Vagina (tissue), 2 donors: ENCODE data around the gene STBD1. TPM values are rescaled to one million over a fixed set of nuclear protein-coding genes. Genes with fewer than 3 reads are reported as not detected.
"Not testable (repeated sequence)": the region's sequence is repeated elsewhere in the genome, so short reads cannot be mapped to it uniquely, and the experiment has no call there.

Experiments
- DNase-seq, 2 donors: peaks; one replicate each; pipeline ENCODE4 v3.0.0-alpha.2; 2017; ENCODE audit errors: extremely low spot score in 2 of 2
- H3K27ac ChIP-seq: fragments of 200-600 bp; sonication (generic); one replicate; pipeline ENCODE4 v1.5.1; 2019
- H3K27me3 ChIP-seq: fragments of 200-600 bp; sonication (generic); one replicate; pipeline ENCODE4 v1.5.1; 2019
- H3K36me3 ChIP-seq, 2 donors: fragments of 200-600 bp; sonication (generic); one replicate each; pipeline ENCODE4 v1.5.1; 2017 to 2019
- H3K4me1 ChIP-seq: fragments of 200-600 bp; sonication (generic); one replicate; pipeline ENCODE4 v1.5.1; 2019
- H3K4me3 ChIP-seq, 2 donors: fragments of 200-600 bp; sonication (generic); 1 replicate in 1 of 2; 2 replicates in 1 of 2; pipeline ENCODE4 v1.5.1; 2016 to 2019
- H3K9me3 ChIP-seq: fragments of 200-600 bp; sonication (generic); one replicate; pipeline ENCODE4 v1.5.1; 2019
- POLR2A ChIP-seq, 2 donors: fragments of 450-650 bp; IDR thresholded peaks; one replicate each; pipeline ENCODE4 v1.6.1; 2017; ENCODE audit warnings: antibody characterized with exemption in 2 of 2, mild to moderate bottlenecking in 2 of 2, moderate library complexity in 2 of 2
- POLR2AphosphoS5 ChIP-seq, 2 donors: sonication (generic); formaldehyde crosslinking; IDR thresholded peaks; one replicate each; pipeline ENCODE4 v1.9.0; 2017; ENCODE audit warnings: antibody characterized with exemption in 2 of 2, mild to moderate bottlenecking in 2 of 2, low read depth in 1 of 2; ENCODE audit not compliant: insufficient read depth in 1 of 2
- intact Hi-C: fragments of 100-400 bp; cut with DNase I; formaldehyde crosslinking; loops from one replicate; pipeline ENCODE4 v1.15.1; 2023
- total RNA-seq: library from RNA; depleted of rRNA; stranded (reverse); fragments of >200 nt; gene quantifications from one replicate; pipeline ENCODE4 v1.2.3, GENCODE V29; 2016
- TF ChIP-seq, protein P1 (sequence below), 3 experiments: fragments of 450-650 bp in 2 of 3; fragments of 200-600 bp in 1 of 3; sonication (generic) in 1 of 3; IDR thresholded peaks; one replicate each; pipeline ENCODE4 v1.5.1; 2017 to 2019; ENCODE audit warnings: antibody characterized with exemption in 3 of 3, mild to moderate bottlenecking in 2 of 3, moderate library complexity in 2 of 3

STBD1 gene
- total RNA-seq, 1 donor from 2014 or later, result 7.6 TPM

DNA sequence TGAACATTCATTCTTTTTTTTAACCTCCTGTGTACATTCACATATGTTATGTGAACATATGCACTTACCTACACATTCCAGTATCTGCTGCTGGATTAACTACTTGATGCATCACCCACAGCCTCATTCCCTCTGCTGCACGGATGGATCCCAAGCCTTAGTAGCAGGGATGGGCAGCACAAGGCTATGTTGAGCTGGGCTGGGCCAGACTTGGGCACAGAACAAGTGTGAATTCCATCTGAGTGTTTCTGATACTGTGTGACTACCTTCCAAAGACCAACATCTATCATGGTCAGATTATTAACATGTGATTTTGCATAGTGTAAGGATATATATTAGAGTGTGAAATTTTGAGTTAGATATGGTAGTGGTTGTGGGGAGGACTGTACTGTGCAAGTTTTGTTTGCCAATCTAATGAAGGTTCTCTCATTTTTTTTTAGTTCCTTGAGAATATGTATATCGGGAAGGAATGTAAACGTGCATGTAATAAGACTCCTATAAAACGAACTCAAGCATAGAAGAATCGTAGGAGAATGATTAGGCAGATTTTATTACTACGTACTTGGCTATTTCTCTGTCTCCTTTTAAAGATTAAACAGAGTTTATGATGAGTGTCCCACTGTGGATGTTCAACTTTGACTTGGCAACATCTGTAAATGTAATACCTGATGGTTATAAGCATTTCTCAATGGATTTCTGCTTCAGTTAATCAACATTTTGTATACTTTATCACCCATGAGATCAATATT, 23.4 kb upstream of the STBD1 start:
- Histone ChIP-seq H3K27ac (no peak overlapping the region), H3K27me3 (no peaks in the 10 kb centered on the region), H3K36me3 (no peaks in the 10 kb centered on the region), H3K4me1 (no peaks in the 10 kb centered on the region), H3K9me3 (no peaks in the 10 kb centered on the region), H3K4me3 (no peak overlapping the region)
- DNase-seq, result no peak
- TF ChIP-seq POLR2A (IDR thresholded peaks at IDR 0.05) (no peak), POLR2AphosphoS5 (IDR thresholded peaks at IDR 0.05; ENCODE audit: insufficient read depth in 1 of 2, low read depth in 1 of 2) (no peak)
- TF ChIP-seq, protein P1, sequence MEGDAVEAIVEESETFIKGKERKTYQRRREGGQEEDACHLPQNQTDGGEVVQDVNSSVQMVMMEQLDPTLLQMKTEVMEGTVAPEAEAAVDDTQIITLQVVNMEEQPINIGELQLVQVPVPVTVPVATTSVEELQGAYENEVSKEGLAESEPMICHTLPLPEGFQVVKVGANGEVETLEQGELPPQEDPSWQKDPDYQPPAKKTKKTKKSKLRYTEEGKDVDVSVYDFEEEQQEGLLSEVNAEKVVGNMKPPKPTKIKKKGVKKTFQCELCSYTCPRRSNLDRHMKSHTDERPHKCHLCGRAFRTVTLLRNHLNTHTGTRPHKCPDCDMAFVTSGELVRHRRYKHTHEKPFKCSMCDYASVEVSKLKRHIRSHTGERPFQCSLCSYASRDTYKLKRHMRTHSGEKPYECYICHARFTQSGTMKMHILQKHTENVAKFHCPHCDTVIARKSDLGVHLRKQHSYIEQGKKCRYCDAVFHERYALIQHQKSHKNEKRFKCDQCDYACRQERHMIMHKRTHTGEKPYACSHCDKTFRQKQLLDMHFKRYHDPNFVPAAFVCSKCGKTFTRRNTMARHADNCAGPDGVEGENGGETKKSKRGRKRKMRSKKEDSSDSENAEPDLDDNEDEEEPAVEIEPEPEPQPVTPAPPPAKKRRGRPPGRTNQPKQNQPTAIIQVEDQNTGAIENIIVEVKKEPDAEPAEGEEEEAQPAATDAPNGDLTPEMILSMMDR (IDR thresholded peaks at IDR 0.05), result no peak
- intact Hi-C loops, result no loop called here

DNA sequence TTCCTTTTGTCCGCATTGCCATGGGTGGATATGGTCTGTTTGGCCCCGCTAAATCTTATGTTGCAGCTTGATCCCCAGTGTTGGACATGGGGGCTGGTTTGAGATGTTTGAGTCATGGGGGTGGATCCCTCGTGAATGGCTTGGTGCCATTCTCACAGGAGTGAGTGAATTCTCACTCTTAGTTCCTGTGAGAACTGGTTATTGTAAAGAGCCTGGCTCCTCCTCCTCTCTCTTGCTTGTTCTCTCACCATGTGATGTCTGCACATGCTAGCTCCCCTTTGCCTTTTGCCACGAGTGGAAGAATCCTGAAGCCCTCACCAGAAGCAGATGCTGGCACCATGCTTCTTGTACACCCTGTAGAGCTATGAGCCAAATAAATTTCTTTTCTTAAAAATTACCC, 22.6 kb upstream of the STBD1 start:
- Histone ChIP-seq H3K27ac (no peak overlapping the region), H3K36me3 (no peaks in the 10 kb centered on the region), H3K9me3 (no peaks in the 10 kb centered on the region), H3K4me3 (no peak overlapping the region), H3K4me1 (no peaks in the 10 kb centered on the region), H3K27me3 (no peaks in the 10 kb centered on the region)
- TF ChIP-seq, protein P1 (IDR thresholded peaks at IDR 0.05), result no peak
- TF ChIP-seq POLR2A (IDR thresholded peaks at IDR 0.05), result no peak
- DNase-seq, result no peak
- intact Hi-C loops, result no loop called here

DNA sequence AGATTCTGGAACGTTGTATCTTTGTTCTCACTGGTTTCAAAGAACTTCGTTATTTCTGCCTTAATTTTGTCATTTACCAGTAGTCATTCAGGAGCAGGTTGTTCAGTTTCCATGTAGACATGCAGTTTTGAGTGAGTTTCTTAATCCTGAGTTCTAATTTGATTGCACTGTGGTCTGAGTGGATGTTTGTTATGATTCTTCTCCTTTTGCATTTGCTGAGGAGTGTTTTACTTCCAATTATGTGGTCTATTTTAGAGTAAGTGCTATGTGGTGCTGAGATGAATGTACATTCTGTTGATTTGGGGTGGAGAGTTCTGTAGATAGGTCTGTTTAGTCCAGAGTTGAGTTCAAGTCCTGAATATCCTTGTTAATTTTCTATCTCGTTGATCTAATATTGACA, 18.7 kb upstream of the STBD1 start:
- H3K36me3 ChIP-seq, H3K27me3 ChIP-seq, intact Hi-C loops, H3K27ac ChIP-seq, H3K9me3 ChIP-seq, H3K4me1 ChIP-seq, DNase-seq, H3K4me3 ChIP-seq: not testable (repeated sequence)

GRCh38 chr4:76292730-76293129, 13.8 kb upstream of the STBD1 start:
- H3K36me3 ChIP-seq, result no peaks in the 10 kb centered on the region
- no peaks in the 10 kb centered on the region for H3K4me1 ChIP-seq
- no peak for DNase-seq
- H3K4me3 ChIP-seq, result no peak overlapping the region
- intact Hi-C loops, result no loop called here
- H3K9me3 ChIP-seq, result no peaks in the 10 kb centered on the region
- H3K27ac ChIP-seq, result no peak overlapping the region
- no peaks in the 10 kb centered on the region for H3K27me3 ChIP-seq
- no peak for TF ChIP-seq POLR2AphosphoS5 (IDR thresholded peaks at IDR 0.05; ENCODE audit: insufficient read depth in 1 of 2, low read depth in 1 of 2)
- TF ChIP-seq POLR2A (IDR thresholded peaks at IDR 0.05), result no peak
- TF ChIP-seq, protein P1 (IDR thresholded peaks at IDR 0.05), result no peak

- Histone ChIP-seq H3K9me3 (no peaks in the 10 kb centered on the region), H3K4me3 (no peak overlapping the region), H3K27ac (no peak overlapping the region), H3K27me3 (no peaks in the 10 kb centered on the region), H3K36me3 (no peaks in the 10 kb centered on the region), H3K4me1 (no peaks in the 10 kb centered on the region)
- TF ChIP-seq, protein P1 (IDR thresholded peaks at IDR 0.05), result no peak
- TF ChIP-seq POLR2A (IDR thresholded peaks at IDR 0.05), result no peak
- no peak for TF ChIP-seq POLR2AphosphoS5 (IDR thresholded peaks at IDR 0.05; ENCODE audit: insufficient read depth in 1 of 2, low read depth in 1 of 2)
- intact Hi-C loops, result no loop called here
- no peak for DNase-seq
Observed at GRCh38 chr4:76293772-76294171, 12.8 kb upstream of the STBD1 start.
